Head of caudate nucleus (tissue), 42 donors: ENCODE results near the gene STK33.

Experiments used
- DNase-seq, 42 donors: peaks; one replicate each; pipeline versions ENCODE4 v3.0.0 to v3.0.0-alpha.2; 2020 to 2021; ENCODE audit warnings: mixed read lengths in 7 of 42
- intact Hi-C: fragments of 100-400 bp; cut with DNase I; formaldehyde crosslinking; loops from one replicate; pipeline ENCODE4 v1.15.0; 2022

Gene STK33

DNA sequence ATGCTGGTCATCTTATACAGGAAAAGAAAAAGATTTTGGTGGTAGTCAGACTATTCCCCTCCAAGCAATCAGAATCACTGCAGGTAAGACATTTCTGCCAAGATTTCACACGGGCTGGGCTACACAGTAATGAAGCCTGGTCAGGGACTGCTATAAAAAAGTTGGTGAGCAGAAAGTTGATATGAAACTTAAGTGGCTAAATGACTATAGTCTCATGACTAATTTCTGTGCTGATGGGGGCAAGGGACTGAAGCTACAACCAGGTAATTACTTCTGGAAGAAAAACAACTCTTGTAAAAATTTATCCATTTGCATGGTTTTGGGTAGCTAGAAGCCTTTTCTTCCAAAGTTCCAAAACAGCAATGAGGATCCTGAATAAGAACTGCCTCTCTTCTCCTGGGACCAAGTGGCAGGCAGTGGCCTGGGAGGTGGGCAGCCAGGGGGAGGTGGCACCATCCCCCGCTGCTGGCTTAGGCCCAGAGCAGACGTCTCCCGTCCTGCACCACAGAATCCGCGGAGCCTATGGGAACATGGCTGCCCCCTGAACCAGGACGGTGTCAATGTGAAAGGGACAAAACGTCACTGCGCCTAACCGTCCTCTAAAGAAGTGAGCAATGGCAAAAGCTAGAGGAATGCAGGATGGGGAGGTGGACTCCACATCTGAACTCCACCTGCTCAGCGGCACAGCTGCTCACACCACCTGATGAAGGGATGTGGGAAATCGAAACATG is 207.7 kb downstream of the STK33 start:
- intact Hi-C loops, result no loop called here
- DNase-seq, result no peak

DNA sequence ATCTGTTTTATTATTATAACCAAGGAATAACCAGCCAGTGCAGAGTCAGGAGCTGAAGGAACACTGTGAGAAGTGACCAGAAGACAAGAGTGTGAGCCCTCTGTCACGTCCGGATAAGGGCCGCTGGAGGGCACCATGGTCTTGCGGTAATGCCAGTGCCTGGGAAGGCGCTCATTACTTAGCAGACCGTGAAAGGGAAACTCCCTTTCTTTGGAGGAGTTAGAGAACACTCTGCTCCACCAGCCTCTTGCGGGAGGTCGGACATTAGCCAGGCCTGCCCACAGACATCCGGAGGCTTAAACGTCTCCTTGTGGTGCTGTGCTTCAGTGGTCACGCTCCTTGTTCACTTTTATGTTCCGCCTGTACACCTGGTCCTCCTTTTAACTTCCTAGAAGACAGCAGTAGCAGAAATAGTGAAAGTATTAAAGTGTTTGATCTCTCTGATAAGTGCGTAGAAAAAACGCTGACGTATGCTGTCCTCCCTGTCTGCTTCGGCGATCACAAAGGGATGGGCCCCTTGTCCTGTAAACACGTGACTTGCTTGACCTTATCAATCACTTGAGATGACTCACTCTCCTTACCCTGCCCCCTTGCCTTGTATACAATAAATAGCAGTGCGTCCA is 209.7 kb downstream of the STK33 start:
- no peak for DNase-seq

DNA sequence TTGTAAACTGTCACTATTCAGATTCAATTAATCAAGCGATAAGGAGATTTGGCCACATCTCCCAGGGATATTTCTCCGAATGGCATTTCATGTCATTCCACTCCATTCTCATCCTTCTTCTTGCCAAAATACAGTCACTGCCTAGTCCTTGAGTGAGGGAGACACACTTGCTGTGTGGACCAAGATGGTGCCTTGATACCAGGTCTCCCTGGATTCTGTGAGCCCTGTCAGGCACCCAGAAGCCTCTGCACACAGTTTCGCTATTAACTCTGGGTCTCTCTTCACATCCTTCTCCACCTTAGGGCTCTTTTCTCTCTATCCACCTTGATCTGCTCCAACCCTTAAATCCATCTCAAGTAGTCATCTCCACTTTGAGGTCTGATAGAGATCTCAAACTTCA is 210.4 kb downstream of the STK33 start:
- intact Hi-C loops, result no loop called here
- no peak for DNase-seq

More for the DNA sequence above, 209.7 kb downstream of the STK33 start:
- intact Hi-C loops, result no loop called here

DNA sequence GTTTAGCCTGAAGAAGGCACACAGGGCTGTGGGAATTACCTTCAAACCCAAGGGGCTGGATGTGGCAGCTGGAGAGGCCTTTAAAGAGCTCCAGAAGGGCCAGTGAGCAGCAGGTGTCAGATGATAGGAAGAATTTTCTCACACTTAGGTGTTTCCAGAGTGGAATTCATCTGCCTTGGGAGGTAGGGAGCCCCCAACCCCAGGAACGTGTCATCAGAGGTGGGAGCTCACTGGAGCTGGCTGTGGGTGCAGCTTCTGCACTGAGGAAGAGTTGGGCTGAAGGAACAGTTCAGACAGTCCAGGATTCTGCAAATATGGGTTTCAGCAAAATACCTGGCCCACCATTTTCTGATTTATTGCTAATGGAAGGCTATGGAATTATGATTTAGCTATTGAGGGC is 210.8 kb downstream of the STK33 start:
- intact Hi-C loops, result no loop called here
- peak in 1 of 42 donors; percentile 20 for DNase-seq

DNA sequence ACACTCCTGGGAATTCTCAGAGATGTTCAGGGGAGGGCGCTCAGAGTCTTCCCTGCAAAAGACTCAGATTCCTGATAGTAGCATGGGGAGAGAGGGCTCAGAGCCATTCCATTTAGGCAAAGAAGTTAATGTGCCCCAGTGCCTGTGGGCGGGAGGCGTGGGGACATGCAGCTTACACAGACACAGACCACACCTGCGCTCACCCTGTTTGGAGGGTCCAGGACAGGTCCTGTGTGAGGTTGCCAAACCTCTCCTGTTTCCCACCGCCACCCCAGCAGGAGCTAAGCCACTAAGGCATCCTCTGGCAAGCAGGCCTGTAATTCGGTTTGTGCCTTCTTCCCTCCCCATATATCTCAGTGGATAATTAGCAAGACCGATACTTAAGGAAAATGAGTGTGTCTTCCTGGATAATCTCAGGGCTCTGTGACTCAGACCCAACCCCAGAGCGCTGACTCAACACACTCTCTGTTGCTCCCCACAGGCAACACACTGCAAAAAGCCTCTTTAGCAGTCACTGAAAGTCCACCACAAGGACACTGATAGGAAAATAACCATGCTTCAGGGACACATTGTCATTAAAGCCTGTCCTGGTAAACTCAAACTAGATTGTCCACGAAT is 211.5 kb downstream of the STK33 start:
- intact Hi-C loops, result no loop called here
- DNase-seq, result peak in 1 of 42 donors; percentile 25

DNA sequence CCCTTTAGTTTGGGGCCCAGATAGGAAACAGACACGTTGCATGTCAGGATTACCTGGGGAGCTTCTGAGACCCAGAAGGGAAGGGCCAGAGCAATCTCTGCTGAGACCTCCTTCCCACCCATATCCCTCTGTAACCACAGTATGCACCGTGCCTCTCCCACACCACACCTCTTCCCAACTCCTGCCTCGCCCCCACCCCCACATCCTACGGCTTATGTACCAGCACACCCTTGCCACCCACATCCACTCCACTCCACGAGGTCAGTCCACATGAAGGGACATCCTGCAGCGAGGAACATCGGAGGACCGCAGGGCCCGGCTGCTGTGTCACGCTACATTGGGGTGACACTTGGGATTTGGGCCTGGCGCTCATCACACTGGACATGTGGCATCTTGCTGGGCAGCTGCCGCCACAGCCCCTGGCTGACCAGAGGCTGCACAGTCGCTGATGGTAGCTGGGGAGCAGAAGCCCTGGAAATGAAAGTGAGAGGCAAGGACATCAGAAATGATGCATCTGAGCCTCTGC is 212.1 kb downstream of the STK33 start:
- DNase-seq, result peak in 1 of 42 donors; percentile 17
- intact Hi-C loops, result no loop called here

DNA sequence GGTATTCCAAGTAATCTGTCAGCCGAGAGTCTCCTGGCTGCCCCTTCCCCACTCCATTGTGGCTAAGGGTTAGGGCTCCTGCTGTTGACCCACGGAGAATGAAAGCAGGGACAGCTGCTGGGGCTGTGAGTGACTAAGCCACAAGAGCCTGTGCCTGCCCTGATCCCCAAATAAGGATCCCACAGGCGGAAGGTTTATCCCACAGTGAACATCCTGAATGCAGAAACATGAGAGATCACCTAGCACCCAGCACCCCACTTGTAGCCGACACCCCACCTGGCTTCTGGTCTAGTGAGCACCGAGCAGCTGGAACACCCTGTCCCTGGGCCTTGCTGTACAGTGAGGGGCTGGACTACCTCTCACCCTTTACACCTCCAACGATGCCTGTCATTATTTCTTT is 212.7 kb downstream of the STK33 start:
- intact Hi-C loops, result no loop called here
- peak in 1 of 42 donors; percentile 25 for DNase-seq

DNA sequence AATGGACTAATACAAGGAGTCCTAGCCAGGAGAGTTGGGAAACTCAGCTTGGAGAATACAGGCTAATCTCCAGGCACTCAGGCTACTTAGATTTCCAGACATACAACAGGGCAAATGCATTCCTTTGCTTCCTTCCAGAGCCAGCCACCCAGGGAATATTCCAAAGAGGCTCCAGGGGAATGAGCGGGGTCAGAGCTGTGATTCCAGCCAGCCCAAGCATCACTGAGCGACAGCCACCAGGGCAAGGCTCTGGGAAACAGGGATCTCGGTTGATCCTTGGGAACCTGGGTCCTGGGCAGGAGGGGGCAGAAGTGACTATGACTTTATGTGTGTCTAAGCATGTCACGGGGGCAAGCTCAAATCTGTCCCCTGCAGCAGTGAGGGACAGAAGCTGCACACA is 218.1 kb downstream of the STK33 start:
- peak in 3 of 42 donors; percentile 11 to 35 (median 15) for DNase-seq
- intact Hi-C loops, result no loop called here

DNA sequence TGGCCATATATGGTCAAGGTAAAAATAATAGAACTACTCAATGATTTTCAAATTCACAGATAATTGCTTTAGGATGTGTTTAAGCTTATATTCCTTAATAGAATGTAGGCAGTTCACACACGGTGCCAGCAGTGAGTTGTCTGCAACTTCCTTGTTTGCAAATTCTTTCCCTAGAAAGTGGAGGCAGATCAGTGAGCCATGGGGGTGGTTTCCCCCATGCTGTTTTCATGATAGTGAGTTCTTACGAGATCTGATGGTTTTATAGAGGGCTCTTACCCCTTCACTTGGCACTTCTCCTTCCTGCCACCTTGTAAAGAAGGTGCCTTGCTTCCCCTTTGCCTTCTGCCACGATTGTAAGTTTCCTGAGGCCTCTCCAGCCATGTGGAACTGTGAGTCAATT is 218.6 kb downstream of the STK33 start:
- intact Hi-C loops, result no loop called here
- peak in 1 of 42 donors; percentile 11 for DNase-seq

DNA sequence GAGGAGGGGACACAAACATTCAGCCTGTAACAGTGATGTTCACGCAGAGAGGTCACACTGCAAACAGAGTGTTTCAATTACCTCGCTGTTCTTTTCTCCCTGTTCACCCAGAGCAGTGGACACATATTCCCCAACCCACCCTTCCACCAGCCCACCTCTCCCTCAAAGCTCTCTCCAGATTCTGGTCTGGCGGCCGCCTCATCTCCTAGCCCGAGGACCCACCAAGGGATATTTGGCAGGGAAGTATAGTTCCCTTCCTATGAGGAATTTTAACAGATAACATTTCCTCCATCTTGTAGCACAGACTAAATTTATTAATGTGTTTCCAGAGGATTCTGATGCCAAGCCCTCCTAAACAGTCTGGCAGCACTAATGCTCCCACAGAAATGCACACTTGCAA is 219.3 kb downstream of the STK33 start:
- peak in 2 of 42 donors; percentile 20 for DNase-seq

DNA sequence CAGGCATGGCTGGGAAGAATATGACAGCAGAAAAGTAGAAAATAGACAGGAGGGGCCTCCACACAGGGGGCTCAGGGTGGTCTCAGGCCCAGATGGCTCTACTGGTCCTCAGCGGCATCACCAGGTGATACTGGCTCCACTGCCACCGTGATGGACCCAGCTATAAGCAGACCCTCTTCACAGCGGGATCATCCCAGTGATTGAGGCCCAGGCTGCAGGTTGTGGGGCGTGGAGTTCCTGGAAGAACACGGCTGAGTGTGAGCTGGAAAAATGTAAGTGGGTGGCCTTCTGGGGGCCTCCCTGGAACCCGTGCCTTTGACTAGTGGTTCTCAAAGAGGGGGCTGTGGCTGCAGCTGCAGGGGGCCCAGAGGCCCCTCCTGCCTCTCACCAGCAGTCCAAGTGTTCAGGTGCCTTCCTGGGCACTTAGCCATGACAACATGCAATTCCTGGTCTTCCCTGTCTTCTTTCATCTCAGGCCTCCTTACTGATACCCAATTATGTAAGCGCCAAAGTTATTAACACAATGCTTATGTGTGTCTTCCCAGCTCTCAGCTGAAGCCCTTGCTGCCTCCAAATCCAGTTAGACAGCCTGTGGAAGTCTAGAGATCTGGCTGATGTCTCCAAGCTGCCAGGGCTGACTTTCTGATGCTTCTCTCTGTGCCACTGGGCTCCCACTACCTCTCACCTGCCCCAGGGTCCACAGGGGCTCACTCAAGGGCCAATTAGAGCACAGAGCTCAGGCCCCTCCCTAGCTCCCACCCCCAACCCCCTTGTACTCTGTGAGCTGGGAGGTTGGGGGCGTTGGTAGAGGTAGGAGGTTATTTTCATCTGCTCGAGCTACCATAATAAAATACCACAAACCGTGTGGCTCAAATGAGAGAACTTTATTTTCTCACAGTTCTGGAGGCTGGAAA is 220.3 kb downstream of the STK33 start:
- DNase-seq, result peak in 11 of 42 donors; percentile 20 to 65 (median 32)
- intact Hi-C loops, result no loop called here

More for the DNA sequence above, 219.3 kb downstream of the STK33 start:
- intact Hi-C loops, result no loop called here

DNA sequence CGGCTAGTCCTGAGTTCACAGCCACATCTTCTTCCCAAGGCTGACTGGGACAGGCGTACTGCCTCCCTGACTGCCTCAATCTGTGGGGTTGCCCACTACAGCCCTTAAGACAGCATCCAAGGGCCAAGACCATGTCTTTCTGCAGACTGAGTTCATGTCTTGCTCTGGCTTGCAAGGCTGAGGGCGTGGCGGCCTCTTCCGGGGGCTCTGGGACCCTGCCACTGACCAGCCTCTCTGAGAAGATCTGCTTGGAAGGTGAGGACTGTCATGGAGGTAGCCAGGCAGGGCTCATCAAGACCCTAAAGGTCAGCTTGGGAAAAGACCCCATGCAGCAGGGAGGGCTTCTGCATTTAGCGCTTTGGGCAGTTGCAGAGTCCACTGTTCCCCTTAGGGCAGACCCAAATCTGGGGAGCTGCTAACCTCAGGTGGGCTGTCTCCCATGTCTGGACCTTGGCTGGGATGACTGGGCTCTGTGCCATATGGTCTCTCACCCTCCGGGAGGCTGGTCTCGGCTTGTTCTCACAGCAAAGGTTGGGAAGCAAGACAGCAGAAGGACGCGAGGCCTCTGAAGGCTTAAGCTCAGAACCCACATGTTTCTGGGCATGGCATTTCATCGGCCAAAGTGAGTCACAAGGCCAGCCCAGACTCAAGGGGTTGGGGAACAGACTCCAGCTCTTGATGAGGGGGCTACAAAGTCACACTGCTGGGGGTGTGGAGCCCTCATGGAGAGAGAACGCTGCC is 221.2 kb downstream of the STK33 start:
- peak in 2 of 42 donors; percentile 11 to 26 for DNase-seq

DNA sequence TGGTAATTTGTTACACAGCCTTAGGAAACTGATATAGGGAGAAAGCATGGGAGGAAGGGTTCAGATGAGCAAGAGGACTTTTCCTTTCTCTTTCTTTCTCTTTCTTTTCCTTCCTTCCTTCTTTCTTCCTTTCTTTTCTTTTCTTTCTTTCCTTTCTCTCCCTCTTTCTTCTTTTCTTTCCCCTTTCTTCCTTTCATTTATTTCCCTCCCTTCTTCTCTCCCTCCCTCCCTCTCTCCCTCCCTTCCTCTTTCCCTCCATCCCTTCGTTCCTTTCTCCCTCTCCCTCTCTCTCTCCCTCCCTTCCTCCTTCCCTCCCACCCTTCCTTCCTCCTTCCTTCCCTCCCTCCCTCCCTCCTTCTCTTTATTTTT is 222.5 kb downstream of the STK33 start:
- intact Hi-C loops, result no loop called here
- DNase-seq, result no peak

More for the DNA sequence above, 221.2 kb downstream of the STK33 start:
- intact Hi-C loops, result no loop called here

DNA sequence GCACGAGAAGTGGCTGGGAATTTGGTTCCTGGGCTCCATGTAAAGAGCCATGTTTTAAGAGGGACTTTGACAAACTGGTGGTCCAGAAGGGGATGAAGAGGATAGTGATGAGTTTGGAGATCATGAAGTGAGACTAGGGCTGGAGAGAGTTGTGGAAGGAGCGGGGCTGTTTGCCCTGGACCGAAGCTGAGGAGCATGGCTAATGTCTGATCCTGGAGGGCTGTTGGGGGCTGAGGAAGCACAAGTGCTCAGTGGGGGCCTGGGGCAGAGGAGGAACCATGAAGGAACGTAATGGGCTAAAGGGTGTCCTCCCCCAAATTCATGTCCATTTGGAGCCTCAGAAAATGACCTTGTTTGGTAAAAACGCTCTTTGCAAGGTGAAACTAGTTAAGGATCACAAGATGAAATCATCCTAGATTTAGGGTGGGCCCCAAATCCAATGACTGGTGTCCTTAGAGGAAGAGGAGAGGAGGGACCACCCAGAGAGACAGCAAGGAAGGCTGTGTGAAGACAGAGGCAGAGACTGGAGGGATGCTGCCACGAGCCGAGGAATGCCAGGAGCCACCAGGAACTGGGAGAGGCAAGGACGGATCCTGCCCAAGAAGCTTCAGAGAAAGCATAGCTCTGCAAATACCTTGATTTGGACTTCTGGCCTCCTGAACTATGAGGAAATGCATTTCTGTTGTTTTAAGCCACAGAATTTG is 223.1 kb downstream of the STK33 start:
- intact Hi-C loops, result no loop called here
- DNase-seq, result peak in 3 of 42 donors; percentile 1 to 7 (median 2)

DNA sequence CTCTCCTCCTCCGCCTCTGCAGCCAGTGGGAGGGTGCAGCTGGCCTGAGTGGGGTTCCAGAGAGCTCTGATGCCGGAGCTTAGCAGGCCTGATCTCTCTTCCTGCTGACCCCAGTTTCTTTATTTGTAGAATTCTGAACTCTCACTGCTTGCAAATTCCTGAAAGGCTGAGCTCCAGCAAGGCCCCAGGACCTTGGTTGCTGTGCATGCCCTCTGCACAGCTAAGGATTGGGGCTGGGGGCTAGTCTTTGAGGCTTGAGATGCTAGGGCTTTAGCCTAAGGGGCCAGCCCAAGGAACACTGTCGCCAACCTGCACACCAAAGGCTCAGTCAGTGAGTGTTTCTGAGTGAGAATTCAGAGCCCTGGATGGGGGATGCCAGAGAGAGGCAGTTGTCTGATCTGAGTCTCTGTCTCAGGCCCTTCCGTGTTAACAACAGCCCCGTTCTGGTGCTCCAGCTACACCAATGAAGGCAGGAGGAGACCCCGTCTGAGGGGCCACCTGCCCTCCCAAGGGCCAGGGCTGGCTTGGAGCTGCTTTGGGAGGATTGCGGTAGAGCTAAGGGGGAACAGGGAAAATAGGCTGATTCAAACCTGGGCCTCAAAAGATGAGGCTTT is 224.3 kb downstream of the STK33 start:
- intact Hi-C loops, result no loop called here

DNA sequence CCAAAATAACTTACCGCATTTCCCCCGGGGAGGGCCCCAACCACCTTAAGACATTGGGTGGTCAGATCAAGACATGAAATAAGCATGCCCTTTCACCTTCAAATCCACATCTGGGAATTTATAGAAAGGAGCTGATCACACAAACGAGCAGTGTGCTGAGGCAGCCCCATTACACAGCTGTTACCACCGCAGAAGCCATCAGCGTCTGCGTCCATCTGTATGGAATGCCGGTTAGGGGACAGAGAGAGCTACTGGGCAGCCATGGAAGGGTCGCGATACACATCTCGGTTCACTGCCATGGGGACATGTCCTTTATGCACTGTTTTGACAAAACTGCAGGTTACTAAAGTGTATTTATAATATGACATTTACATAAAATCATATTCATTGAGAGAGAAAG is 225.3 kb downstream of the STK33 start:
- intact Hi-C loops, result no loop called here
- peak in 1 of 42 donors; percentile 3 for DNase-seq

More for the DNA sequence above, 224.3 kb downstream of the STK33 start:
- peak in 2 of 42 donors; percentile 9 to 28 for DNase-seq

DNA sequence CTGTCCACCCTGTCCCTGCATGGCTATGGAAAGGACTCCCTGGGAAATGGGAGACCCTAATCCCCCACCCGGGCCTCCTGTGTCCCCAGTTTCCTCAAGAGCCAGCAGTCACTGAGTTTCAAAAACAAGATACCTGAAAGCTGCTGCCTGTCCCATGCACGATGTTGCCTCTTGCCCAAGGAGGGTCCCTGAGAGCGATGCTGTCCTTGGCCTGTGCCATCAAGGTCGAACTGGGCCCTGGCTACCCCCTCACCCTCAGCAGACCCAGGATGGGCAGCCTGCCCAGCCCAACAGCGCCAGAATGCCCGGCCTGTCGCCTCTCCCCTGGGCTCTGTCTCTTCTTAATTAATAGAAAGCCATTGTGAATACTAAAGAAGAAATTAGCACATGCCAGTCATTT is 225.8 kb downstream of the STK33 start:
- DNase-seq, result peak in 1 of 42 donors; percentile 18
- intact Hi-C loops, result no loop called here
